Fibroblast of villous mesenchyme (primary cell): ENCODE data around the gene CAPSL. TPM values are rescaled to one million over a fixed set of nuclear protein-coding genes. Genes with fewer than 3 reads are reported as not detected.
A peak's percentile ranks its signal among the peaks of the same experiment; 100 is the strongest.

Experiments used
- DNase-seq: peaks from one replicate; pipeline ENCODE4 v3.0.0-alpha.2; 2010; ENCODE audit warnings: low read depth
- H3K4me3 ChIP-seq: 2 replicates; pipeline ENCODE4 v1.5.1; 2011; ENCODE audit warnings: low read depth, mild to moderate bottlenecking, low read length
- total RNA-seq: library from RNA; depleted of rRNA; stranded (reverse); fragments of >200 nt; gene quantifications from 2 replicates; pipeline ENCODE4 v1.2.3, GENCODE V29; 2012
- TF ChIP-seq, protein P1 (sequence below): IDR thresholded peaks from 2 replicates; pipeline ENCODE4 v1.5.1; 2012; ENCODE audit warnings: low read depth, mild to moderate bottlenecking, low read length; ENCODE audit not compliant: insufficient read depth

CAPSL gene
- total RNA-seq, 1 donor: 0.43 TPM

DNA sequence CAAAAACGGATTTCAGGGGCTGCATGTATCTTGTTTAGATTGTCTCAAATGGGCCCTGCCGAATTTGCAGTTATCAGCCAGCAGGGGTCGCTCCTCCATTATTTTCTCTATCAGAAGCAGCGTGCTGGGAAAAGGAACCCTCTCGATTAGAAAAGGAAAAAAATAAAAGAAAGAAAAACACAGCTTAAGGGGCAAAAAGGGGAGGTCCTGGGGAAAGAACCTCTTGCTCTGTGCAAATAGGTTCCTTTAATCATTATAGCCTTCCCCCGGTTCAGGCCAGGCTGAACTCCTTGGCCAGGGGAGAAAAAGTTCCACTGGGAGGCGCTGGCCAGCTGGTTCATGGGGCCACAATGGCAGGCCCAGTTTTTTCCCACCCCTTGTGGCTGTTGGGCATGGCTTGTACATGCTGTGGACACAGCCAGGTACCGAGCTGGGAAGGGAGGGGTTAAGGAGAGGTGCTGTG lies 25.0 kb upstream of the CAPSL start:
- no peak overlapping the region for H3K4me3 ChIP-seq
- peak; percentile 20 for DNase-seq
- TF ChIP-seq, protein P1, sequence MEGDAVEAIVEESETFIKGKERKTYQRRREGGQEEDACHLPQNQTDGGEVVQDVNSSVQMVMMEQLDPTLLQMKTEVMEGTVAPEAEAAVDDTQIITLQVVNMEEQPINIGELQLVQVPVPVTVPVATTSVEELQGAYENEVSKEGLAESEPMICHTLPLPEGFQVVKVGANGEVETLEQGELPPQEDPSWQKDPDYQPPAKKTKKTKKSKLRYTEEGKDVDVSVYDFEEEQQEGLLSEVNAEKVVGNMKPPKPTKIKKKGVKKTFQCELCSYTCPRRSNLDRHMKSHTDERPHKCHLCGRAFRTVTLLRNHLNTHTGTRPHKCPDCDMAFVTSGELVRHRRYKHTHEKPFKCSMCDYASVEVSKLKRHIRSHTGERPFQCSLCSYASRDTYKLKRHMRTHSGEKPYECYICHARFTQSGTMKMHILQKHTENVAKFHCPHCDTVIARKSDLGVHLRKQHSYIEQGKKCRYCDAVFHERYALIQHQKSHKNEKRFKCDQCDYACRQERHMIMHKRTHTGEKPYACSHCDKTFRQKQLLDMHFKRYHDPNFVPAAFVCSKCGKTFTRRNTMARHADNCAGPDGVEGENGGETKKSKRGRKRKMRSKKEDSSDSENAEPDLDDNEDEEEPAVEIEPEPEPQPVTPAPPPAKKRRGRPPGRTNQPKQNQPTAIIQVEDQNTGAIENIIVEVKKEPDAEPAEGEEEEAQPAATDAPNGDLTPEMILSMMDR: peak; percentile 54

DNA sequence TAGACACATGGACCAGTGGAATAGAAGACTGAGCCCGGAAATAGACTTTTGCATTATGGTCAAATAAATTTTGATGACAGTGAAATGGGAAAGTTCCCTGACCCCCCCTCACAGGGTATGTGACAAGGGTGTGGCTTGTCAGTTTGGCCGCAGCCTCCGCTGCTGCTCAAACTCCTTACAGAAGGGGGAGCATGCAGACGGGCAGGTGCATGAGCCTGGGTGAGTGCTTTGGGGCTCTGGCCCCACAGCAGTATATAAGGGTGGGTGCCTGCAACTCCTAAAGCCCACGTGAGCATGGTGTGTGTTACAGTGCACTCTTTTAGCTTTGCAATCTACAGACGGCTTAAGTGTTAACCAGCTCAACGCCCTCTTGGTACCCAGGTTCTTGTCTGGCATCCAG lies 21.9 kb upstream of the CAPSL start:
- no peak for DNase-seq
- TF ChIP-seq, protein P1: no peak
- no peak overlapping the region for H3K4me3 ChIP-seq

DNA sequence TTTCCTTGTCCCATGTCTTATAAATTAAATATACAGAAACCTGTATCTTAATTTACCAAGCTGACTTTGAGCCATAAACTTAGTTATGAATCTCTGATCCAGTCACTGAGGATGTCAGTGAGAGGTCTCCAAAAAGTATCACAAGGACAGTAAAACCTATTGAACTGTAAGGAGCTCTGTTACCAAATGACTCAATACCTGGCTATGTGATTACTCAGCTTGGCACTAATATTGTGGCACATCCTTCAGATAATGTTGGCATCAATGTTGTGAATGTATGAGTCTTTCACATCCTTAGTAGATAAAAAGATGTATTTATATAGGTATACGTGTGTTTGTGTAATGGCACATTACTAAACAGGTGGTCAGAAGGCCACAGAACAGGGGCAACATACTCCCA lies 18.0 kb upstream of the CAPSL start:
- TF ChIP-seq, protein P1: no peak
- DNase-seq: no peak
- H3K4me3 ChIP-seq: no peak overlapping the region

DNA sequence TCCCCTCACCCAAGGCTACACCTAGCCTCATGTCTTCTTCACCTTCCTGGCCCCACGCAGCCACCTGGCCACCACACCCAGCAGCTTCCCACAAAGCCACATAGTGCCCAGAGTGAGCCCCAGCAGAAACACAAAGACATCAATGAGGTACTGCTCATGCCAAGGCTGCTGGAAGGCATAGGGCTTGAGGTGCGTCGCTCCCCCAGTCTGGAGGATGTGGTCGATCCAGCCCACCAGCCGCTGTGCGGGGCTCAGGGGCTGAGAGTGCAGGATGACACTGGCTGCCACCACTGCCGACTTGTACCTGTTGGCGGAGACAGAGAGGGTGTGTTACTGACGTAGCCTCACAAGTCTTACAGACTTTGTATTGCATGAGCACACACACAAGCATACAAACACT lies 15.8 kb upstream of the CAPSL start:
- DNase-seq: no peak
- TF ChIP-seq, protein P1: no peak
- no peak overlapping the region for H3K4me3 ChIP-seq

DNA sequence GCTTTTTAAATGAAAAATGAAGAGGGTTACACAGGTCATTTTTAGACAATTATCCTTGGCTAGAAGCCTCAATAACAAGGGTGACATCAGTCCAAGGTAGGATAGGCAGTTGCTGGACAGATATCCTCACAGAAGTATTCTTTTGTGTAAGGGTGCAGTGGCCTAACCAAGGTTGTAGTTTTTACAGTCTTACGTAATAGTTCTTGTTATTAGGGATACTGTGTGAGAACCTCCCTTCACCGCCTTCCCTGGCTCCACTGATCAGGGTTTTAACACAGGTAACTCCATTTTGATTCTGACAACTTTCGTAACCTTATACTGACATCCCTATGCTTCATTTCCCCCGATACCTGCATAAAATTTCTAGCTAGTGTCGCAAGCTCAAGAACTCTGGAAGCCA lies 8.7 kb upstream of the CAPSL start:
- TF ChIP-seq, protein P1: no peak
- H3K4me3 ChIP-seq: no peak overlapping the region
- no peak for DNase-seq

DNA sequence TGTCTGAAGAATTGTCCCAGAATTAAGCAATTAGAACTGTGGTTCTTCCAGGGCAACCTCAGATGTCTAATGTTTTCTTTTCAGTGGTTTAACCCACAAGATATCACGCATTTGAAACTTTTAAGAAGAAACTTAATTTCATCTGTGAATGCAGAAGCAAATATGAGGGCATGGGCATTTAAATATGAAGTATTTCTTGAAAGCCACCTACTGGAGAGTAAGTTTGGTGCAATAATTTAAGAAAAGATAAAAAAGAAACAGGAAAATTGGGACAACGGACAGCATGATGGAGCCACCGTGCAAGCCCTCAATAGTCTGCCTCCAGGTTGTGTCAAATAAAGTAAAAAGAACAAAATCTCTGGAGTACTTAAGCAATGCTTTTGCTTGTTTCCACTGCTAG lies 1.2 kb upstream of the CAPSL start:
- H3K4me3 ChIP-seq: no peak overlapping the region
- TF ChIP-seq, protein P1: no peak
- no peak for DNase-seq

DNA sequence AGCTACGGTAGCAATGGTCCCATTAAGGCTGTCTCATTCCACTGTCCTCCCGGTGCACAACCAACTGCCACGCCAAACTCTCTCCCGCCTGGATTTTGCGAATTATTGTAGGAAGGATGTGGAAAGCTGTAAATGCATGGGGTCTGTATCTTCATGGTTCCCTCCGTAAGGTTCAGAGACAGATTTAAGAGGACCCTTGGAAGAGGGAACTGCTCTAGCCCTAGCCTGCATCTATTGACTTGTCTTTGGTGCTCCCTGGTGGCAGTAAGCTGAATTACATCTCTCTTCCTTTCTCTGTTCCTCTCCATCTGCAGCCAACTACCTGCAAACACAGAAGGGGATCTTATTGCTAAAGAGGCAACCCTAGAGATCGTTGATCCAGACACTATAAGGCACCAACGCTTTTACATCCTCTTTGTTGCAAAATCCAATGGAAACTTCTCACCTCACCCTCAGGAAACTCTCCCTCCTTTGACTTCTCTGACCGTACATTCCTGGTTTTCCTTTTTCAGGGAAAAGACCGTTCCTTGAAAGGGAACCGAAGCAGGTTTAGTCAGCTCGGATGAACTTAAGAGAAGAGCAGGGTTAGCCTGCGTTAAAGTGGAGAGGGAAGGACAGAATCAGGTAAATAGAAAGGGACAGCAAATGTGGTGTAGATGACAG lies 11.9 kb downstream of the CAPSL start:
- TF ChIP-seq, protein P1: peak; percentile 85
- DNase-seq: peak; percentile 58
- peak overlapping the region; percentile 42 for H3K4me3 ChIP-seq
